Testis (tissue), 3 donors: Measurements from ENCODE around the gene FBXO5. TPM values are rescaled to one million over a fixed set of nuclear protein-coding genes. Genes with fewer than 3 reads are reported as not detected.
A peak's percentile ranks its signal among the peaks of the same experiment; 100 is the strongest.

Experiments
- DNase-seq: peaks from one replicate; pipeline ENCODE4 v3.0.0-alpha.2; 2019
- H3K27ac ChIP-seq, 2 donors: fragments of 200-600 bp; sonication (generic); one replicate each; pipeline ENCODE4 v1.5.1; 2019
- H3K27me3 ChIP-seq: fragments of 200-600 bp; sonication (generic); one replicate; pipeline ENCODE4 v1.5.1; 2019
- H3K36me3 ChIP-seq: fragments of 200-600 bp; sonication (generic); one replicate; pipeline ENCODE4 v1.5.1; 2017; ENCODE audit warnings: low read depth; ENCODE audit errors: missing control alignments
- H3K4me1 ChIP-seq: fragments of 200-600 bp; sonication (generic); one replicate; pipeline ENCODE4 v1.5.1; 2019
- H3K4me3 ChIP-seq, 2 donors: fragments of 200-600 bp; sonication (generic); one replicate each; pipeline ENCODE4 v1.5.1; 2017 to 2019
- H3K9me3 ChIP-seq: fragments of 200-600 bp; sonication (generic); one replicate; pipeline ENCODE4 v1.5.1; 2017
- POLR2A ChIP-seq: fragments of 450-650 bp; IDR thresholded peaks from one replicate; pipeline ENCODE4 v1.6.1; 2017; ENCODE audit warnings: antibody characterized with exemption, mild to moderate bottlenecking, moderate library complexity
- WGBS, 2 donors: methylation state at CpG; one replicate each; pipeline ENCODE4 v1.1.5; 2018; 5-methylcytosine and 5-hydroxymethylcytosine counted together
- intact Hi-C: fragments of 100-400 bp; cut with DNase I; formaldehyde crosslinking; loops from one replicate; pipeline ENCODE4 v1.15.1; 2023; ENCODE audit warnings: low total_unique reads
- polyA plus RNA-seq: library from polyadenylated mRNA; stranded (reverse); fragments of 350-450 nt; fragmentation: Illumina TruSeq; extraction: RNeasy Lipid Tissue Mini Kit (QIAGEN cat#74804); gene quantifications from one replicate; pipeline ENCODE4 v1.2.3, GENCODE V29; 2014; ENCODE audit warnings: low read depth, low replicate concordance; ENCODE audit not compliant: insufficient read depth
- total RNA-seq, 2 donors: library from RNA; depleted of rRNA; stranded (reverse); fragments of >200 nt; gene quantifications; one replicate each; pipeline ENCODE4 v1.2.3, GENCODE V29; 2016
- TF ChIP-seq, protein P1 (sequence below), 3 experiments: fragments of 450-650 bp in 2 of 3; fragments of 200-600 bp in 1 of 3; sonication (generic) in 1 of 3; IDR thresholded peaks; one replicate each; pipeline ENCODE4 v1.5.1; 2016 to 2019; ENCODE audit warnings: antibody characterized with exemption in 3 of 3, mild to moderate bottlenecking in 2 of 3, moderate library complexity in 1 of 3

The FBXO5 gene
- total and polyA plus RNA-seq, 3 donors from 2014 or later: 6.0 to 8.3 (median 6.8) TPM

DNA sequence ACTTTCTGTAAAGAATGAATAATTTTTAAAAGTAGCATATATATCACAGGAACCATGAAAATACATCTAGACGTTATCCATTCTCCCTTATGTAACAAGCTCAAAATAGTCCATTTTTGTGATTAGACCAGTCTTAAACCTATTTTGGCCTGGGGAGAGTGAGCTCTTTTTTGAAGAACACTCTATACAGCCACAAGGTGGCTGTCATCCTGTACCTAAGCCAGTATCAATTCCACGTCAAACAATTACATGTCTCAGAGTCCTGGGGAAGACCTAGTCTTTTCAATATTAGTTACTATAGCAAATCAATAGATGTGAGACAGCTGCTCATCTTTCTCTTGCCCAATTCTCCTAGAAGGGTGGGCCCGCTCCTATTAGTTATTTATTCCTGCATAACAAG, 28.4 kb downstream of the FBXO5 start:
- Histone ChIP-seq H3K27me3 (no peaks in the 10 kb centered on the region), H3K36me3 (no peaks in the 10 kb centered on the region), H3K4me3 (no peak overlapping the region), H3K4me1 (no peaks in the 10 kb centered on the region), H3K27ac (no peak overlapping the region), H3K9me3 (no peaks in the 10 kb centered on the region)
- no peak for DNase-seq
- 68 to 72% methylated on average over 3 of the region's 3 CpGs for WGBS, 2 donors
- intact Hi-C loops: no loop called here
- TF ChIP-seq POLR2A: no peak
- TF ChIP-seq, protein P1, sequence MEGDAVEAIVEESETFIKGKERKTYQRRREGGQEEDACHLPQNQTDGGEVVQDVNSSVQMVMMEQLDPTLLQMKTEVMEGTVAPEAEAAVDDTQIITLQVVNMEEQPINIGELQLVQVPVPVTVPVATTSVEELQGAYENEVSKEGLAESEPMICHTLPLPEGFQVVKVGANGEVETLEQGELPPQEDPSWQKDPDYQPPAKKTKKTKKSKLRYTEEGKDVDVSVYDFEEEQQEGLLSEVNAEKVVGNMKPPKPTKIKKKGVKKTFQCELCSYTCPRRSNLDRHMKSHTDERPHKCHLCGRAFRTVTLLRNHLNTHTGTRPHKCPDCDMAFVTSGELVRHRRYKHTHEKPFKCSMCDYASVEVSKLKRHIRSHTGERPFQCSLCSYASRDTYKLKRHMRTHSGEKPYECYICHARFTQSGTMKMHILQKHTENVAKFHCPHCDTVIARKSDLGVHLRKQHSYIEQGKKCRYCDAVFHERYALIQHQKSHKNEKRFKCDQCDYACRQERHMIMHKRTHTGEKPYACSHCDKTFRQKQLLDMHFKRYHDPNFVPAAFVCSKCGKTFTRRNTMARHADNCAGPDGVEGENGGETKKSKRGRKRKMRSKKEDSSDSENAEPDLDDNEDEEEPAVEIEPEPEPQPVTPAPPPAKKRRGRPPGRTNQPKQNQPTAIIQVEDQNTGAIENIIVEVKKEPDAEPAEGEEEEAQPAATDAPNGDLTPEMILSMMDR (IDR thresholded peaks at IDR 0.05): no peak

DNA sequence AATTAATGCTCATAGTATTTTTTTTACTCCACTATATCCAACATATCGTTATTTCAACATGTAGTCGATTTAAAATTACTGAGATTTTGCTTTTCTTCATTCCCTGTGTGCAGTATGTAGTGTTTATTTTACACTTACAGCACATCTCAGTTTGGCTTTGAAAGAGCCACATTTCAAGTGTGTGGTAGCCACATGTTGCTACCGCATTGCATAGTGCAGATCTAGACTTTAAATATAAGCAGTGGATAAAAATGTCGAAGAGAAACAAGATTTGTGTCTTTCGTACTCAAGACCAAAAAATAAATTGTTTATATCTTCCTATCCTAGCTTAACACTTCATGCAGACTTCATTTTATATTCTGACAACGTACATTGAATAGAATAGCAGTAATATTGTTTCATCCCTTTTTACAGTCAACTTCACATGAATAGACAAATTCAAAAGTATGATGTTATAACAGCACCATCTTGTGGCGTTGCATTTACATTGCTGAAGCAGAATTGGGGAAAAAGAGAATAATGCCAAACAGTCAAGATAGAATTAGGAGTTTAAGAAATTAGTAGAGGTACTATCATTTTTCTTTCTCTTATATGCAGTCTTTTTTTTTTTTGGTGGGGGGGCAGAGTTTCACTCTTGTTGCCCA, 29.9 kb downstream of the FBXO5 start:
- no peak for DNase-seq
- intact Hi-C loops: no loop called here
- no peaks in the 10 kb centered on the region for H3K9me3 ChIP-seq
- TF ChIP-seq POLR2A: no peak
- TF ChIP-seq, protein P1 (IDR thresholded peaks at IDR 0.05): peak in 2 of 3 experiments; percentile 40 to 49
- H3K27ac ChIP-seq: no peak overlapping the region
- H3K4me1 ChIP-seq: no peaks in the 10 kb centered on the region
- 76 to 78% methylated on average over 7 of the region's 7 CpGs for WGBS, 2 donors
- no peaks in the 10 kb centered on the region for H3K36me3 ChIP-seq
- H3K4me3 ChIP-seq: no peak overlapping the region
- no peaks in the 10 kb centered on the region for H3K27me3 ChIP-seq

DNA sequence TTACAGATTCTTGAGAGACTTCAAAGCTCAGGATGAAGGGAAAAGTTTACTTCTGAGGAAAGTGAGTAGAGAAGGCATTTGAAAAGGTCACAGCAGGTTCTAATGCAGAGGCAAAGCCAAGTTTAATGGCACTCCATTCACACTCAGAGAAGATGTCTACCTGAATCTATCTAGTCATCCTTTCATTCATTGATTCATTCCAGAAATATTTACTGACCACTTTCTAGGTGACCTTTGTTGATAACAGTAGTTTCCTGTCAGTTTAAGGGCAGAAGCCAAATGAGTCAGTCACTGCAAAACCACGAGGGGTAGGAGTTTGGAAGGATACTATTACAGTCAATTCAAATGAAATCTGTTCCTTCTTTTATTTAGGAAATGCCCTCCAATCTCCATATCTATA, 30.8 kb downstream of the FBXO5 start:
- no peaks in the 10 kb centered on the region for H3K27me3 ChIP-seq
- no peaks in the 10 kb centered on the region for H3K36me3 ChIP-seq
- whole genome bisulfite sequencing, 2 donors: 40 to 58% methylated on average over 1 of the region's 1 CpG
- H3K9me3 ChIP-seq: no peaks in the 10 kb centered on the region
- no peaks in the 10 kb centered on the region for H3K4me1 ChIP-seq
- H3K4me3 ChIP-seq: no peak overlapping the region
- TF ChIP-seq POLR2A: no peak
- TF ChIP-seq, protein P1 (IDR thresholded peaks at IDR 0.05): no peak
- no peak for DNase-seq
- no peak overlapping the region for H3K27ac ChIP-seq
- intact Hi-C loops: no loop called here

DNA sequence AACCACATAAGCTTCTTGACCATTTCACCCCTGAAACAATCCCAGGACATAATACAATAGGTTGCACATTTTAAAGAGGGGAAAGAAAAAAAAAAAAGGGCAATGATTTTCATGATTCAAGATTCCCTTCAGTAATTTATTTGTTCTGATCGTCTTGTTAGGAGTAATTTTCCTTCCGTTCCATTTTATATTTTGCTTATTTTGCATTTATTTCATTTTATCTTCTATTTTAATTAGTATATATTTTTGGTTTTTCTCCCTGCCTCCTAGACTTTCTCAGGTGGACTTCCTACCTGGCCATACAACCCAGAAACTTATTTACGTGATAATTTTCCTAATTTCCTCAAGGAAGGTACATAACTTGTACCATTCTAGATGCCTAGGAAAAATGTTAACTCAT, 32.6 kb downstream of the FBXO5 start:
- Histone ChIP-seq H3K9me3 (no peaks in the 10 kb centered on the region), H3K27me3 (no peaks in the 10 kb centered on the region), H3K4me1 (no peaks in the 10 kb centered on the region), H3K27ac (no peak overlapping the region), H3K4me3 (no peak overlapping the region), H3K36me3 (no peaks in the 10 kb centered on the region)
- WGBS, 2 donors: 83 to 96% methylated on average over 3 of the region's 3 CpGs
- DNase-seq: no peak
- TF ChIP-seq, protein P1 (IDR thresholded peaks at IDR 0.05): no peak
- no peak for TF ChIP-seq POLR2A
- intact Hi-C loops: no loop called here

DNA sequence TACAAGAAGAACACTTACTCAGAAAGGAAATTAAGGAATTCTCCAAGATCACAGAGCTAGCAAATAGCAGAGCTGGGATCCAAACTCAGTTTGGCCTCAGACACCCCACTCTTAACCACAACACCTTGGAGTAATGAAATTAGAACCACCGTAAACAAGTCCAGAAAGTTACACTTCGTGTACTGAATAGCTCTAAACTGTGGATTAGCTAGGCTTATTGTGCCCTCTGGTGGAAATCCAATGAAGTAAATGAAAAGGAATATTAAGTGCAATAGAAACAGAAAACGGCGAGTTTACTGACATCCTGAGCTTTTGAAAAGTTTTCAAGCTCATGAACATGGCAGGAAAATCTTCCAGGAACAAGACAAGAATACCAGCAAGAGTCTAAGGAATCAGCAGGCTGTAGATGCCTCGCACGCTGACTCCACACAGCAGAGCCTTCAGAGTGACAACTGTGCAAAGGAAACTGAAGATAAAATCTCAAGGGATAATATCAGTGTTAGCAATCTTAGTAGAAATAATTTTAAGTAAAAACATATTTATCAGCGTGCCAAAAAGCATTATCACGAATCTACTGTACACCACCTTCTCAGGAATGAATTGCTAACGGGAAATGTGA, 34.6 kb downstream of the FBXO5 start:
- H3K4me1 ChIP-seq: no peaks in the 10 kb centered on the region
- 23% methylated on average over 9 of the region's 9 CpGs for WGBS, 2 donors
- H3K36me3 ChIP-seq: no peaks in the 10 kb centered on the region
- TF ChIP-seq POLR2A: no peak
- TF ChIP-seq, protein P1 (IDR thresholded peaks at IDR 0.05): peak; percentile 21 to 50 (median 39)
- no peak for DNase-seq
- H3K27me3 ChIP-seq: no peaks in the 10 kb centered on the region
- H3K4me3 ChIP-seq: no peak overlapping the region
- intact Hi-C loops: no loop called here
- H3K9me3 ChIP-seq: no peaks in the 10 kb centered on the region
- H3K27ac ChIP-seq: no peak overlapping the region
